Mesothelial cell of epicardium (in vitro differentiated cells): ENCODE data around the gene SPAG16. TPM values are rescaled to one million over a fixed set of nuclear protein-coding genes. Genes with fewer than 3 reads are reported as not detected.

Experiments used
- DNase-seq, 2 experiments: peaks; one replicate each; pipeline ENCODE4 v3.0.0; 2021; ENCODE audit warnings: low spot score in 2 of 2; ENCODE audit not compliant: unreplicated experiment in 2 of 2
- H3K27ac Mint-ChIP-seq: 2 replicates; pipeline ENCODE4 v1.8.0; 2021; ENCODE audit warnings: mixed read lengths
- H3K27me3 Mint-ChIP-seq: 2 replicates; pipeline ENCODE4 v1.8.0; 2021; ENCODE audit warnings: low read depth, mixed read lengths
- H3K36me3 Mint-ChIP-seq: 2 replicates; pipeline ENCODE4 v1.8.0; 2021; ENCODE audit warnings: mixed read lengths
- H3K4me1 Mint-ChIP-seq: 2 replicates; pipeline ENCODE4 v1.8.0; 2021; ENCODE audit warnings: mixed read lengths
- H3K4me3 Mint-ChIP-seq: 2 replicates; pipeline ENCODE4 v1.8.0; 2021; ENCODE audit warnings: mild to moderate bottlenecking, moderate library complexity, mixed read lengths
- H3K9me3 Mint-ChIP-seq: 2 replicates; pipeline ENCODE4 v1.8.0; 2021; ENCODE audit warnings: mixed read lengths
- CTCF ChIP-seq: fragments of 200-600 bp; sonication (generic); IDR thresholded peaks from one replicate; pipeline ENCODE4 v1.5.0; 2021; ENCODE audit warnings: antibody characterized with exemption; ENCODE audit not compliant: unreplicated experiment
- total RNA-seq: library from RNA; stranded (reverse); gene quantifications from 3 replicates; pipeline ENCODE4 v1.2.1, GENCODE V29; 2021

The SPAG16 gene
- total RNA-seq, 1 donor from 2014 or later, result 35.1 TPM

DNA sequence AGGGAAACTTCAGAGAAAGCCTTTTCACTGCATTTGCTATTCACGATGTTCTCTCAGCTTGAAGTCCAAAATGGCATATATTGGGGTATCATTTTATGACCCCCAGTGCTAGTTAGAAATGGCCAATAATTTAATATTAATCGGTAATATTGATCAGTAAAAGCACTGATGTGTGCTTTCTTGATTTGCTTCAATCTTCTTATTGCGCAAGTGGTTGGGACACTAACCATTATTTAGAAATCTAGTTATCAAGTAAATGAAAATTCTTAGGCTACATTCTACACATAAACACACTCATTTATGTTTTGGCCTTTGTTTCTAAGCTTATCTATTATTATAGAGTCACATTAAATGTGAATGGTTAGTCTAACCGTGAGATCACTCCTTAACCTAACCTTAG is 1076.9 kb downstream of the SPAG16 start:
- H3K27ac Mint-ChIP-seq, result no peak overlapping the region

DNA sequence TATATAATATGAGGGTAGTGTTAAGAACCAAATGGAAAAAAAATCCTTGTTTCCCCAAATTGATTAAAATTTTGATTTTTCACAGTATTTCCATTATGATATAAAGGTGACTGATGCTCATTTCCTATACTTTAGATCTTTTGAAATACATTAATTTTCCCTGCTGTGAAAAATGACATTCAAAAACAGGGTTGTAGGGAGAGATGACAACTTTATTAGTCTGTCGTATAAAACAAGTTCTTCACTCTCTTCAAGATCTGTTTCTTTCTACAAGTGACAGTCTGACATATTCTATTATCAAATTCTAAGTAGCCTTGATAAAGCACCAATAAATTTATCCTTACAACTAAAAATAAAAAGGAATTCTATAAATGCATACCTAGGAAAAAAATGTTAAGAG is 1081.3 kb downstream of the SPAG16 start:
- no peak overlapping the region for H3K4me3 Mint-ChIP-seq
- no peak overlapping the region for H3K27ac Mint-ChIP-seq
- H3K4me1 Mint-ChIP-seq, result peaks cover 12% of the 10 kb centered on the region
- no peak for DNase-seq
- H3K27me3 Mint-ChIP-seq, result no peaks in the 10 kb centered on the region
- no peak for TF ChIP-seq CTCF
- no peaks in the 10 kb centered on the region for H3K36me3 Mint-ChIP-seq
- no peaks in the 10 kb centered on the region for H3K9me3 Mint-ChIP-seq

More for the DNA sequence above, 1076.9 kb downstream of the SPAG16 start:
- DNase-seq, result no peak
- Mint-ChIP-seq H3K4me1 (no peaks in the 10 kb centered on the region), H3K4me3 (no peak overlapping the region), H3K27me3 (no peaks in the 10 kb centered on the region), H3K9me3 (peaks cover 23% of the 10 kb centered on the region), H3K36me3 (no peaks in the 10 kb centered on the region)
- TF ChIP-seq CTCF, result no peak

GRCh38 chr2:214367171-214367570 is 1082.9 kb downstream of the SPAG16 start:
- Mint-ChIP-seq H3K9me3 (no peaks in the 10 kb centered on the region), H3K27ac (no peak overlapping the region), H3K4me1 (peaks cover 12% of the 10 kb centered on the region), H3K4me3 (no peak overlapping the region), H3K27me3 (no peaks in the 10 kb centered on the region), H3K36me3 (no peaks in the 10 kb centered on the region)
- no peak for DNase-seq
- TF ChIP-seq CTCF, result no peak

DNA sequence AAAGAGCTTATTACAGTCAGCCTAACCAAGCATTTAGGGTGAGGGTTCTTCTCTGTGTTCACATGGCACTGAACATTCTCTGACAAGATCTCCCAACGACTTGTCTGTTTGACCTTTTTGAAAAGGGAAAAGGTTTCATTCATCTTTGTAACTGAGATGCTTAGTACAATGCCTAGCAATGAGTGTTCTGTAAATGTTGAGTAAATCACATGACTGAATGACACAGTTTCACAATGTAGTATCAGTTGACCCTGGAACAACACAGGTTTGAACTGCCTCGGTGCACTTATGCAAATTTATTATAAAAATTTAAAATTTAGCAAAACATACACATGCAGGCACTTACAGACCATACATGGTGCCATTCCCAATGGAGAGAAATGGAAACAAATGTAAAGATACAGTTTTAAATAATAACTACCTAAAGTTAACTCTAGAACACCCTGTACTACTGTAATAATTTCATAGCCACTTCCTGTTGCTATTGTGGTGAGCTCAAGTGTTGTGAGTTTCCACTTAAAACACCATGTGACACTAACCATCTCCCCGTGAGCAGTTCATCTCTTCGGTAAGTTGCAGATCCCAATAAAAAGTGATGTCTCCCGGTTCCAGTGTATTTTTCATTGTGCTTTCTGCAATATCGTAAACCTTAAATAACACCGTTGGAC is 1092.5 kb downstream of the SPAG16 start:
- Mint-ChIP-seq H3K4me1 (peaks cover 18% of the 10 kb centered on the region), H3K9me3 (no peaks in the 10 kb centered on the region), H3K27ac (no peak overlapping the region), H3K4me3 (no peak overlapping the region), H3K36me3 (no peaks in the 10 kb centered on the region), H3K27me3 (no peaks in the 10 kb centered on the region)
- no peak for TF ChIP-seq CTCF
- DNase-seq, result no peak

DNA sequence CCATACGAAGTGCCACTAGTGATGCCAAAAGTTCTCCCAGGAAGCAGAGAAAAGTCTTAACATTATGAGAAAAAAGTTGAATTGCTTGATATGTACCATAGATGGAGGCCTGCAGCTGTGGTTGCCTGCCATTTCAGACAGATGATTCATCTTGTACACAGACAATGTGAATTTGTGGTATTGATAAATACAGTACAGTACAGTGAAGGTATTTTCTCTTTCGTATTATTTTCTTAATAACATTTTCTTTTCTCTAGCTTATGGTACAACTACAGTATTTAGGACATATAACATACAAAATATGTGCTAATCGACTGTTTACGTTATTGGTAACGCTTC is 1093.0 kb downstream of the SPAG16 start:
- no peaks in the 10 kb centered on the region for H3K27me3 Mint-ChIP-seq
- H3K9me3 Mint-ChIP-seq, result no peaks in the 10 kb centered on the region
- DNase-seq, result no peak
- no peak overlapping the region for H3K4me3 Mint-ChIP-seq
- H3K36me3 Mint-ChIP-seq, result no peaks in the 10 kb centered on the region
- H3K4me1 Mint-ChIP-seq, result peaks cover 22% of the 10 kb centered on the region
- no peak overlapping the region for H3K27ac Mint-ChIP-seq
- TF ChIP-seq CTCF, result no peak
